Spleen (tissue), 11 donors: ENCODE measurements around the gene TSHR. TPM values are rescaled to one million over a fixed set of nuclear protein-coding genes. Genes with fewer than 3 reads are reported as not detected.

Experiments
- DNase-seq: peaks from one replicate; pipeline ENCODE4 v3.0.0-alpha.2; 2020
- H3K27ac ChIP-seq, 8 donors: fragments of 200-600 bp; sonication (generic) in 7 of 8; 1 replicate in 4 of 8; 2 replicates in 4 of 8; pipeline versions ENCODE4 v1.5.0 to v1.8.0; 2016 to 2021; ENCODE audit warnings: inconsistent platforms in 4 of 8, mild to moderate bottlenecking in 4 of 8, moderate library complexity in 1 of 8
- H3K27me3 ChIP-seq, 7 donors: fragments of 200-600 bp; sonication (generic) in 6 of 7; replicated peaks in 1 of 7; 1 replicate in 4 of 7; 2 replicates in 3 of 7; pipeline versions ENCODE4 v1.5.0 to v1.8.0; 2016 to 2021; ENCODE audit warnings: inconsistent platforms in 3 of 7, mild to moderate bottlenecking in 1 of 7
- H3K36me3 ChIP-seq, 6 donors: fragments of 200-600 bp; sonication (generic) in 5 of 6; 1 replicate in 4 of 6; 2 replicates in 2 of 6; pipeline versions ENCODE4 v1.5.0 to v1.8.0; 2016 to 2021; ENCODE audit warnings: inconsistent platforms in 2 of 6
- H3K4me1 ChIP-seq, 6 donors: fragments of 200-600 bp; sonication (generic) in 5 of 6; 1 replicate in 3 of 6; 2 replicates in 3 of 6; pipeline versions ENCODE4 v1.5.0 to v1.8.0; 2016 to 2021; ENCODE audit warnings: inconsistent platforms in 3 of 6
- H3K4me3 ChIP-seq, 8 donors: fragments of 200-600 bp; sonication (generic) in 7 of 8; 1 replicate in 4 of 8; 2 replicates in 4 of 8; pipeline versions ENCODE4 v1.5.0 to v1.8.0; 2016 to 2021; ENCODE audit warnings: inconsistent platforms in 4 of 8, mild to moderate bottlenecking in 4 of 8, moderate library complexity in 2 of 8
- H3K9me3 ChIP-seq, 8 donors: fragments of 200-600 bp; sonication (generic) in 7 of 8; 1 replicate in 4 of 8; 2 replicates in 4 of 8; pipeline versions ENCODE4 v1.5.0 to v1.8.0; 2016 to 2021; ENCODE audit warnings: inconsistent platforms in 4 of 8
- POLR2A ChIP-seq, 3 donors: fragments of 450-650 bp; IDR thresholded peaks; one replicate each; pipeline ENCODE4 v1.5.1; 2017; ENCODE audit warnings: antibody characterized with exemption in 3 of 3, mild to moderate bottlenecking in 1 of 3
- POLR2AphosphoS5 ChIP-seq, 3 donors: sonication (generic); formaldehyde crosslinking; IDR thresholded peaks; one replicate each; pipeline ENCODE4 v1.5.1; 2017; ENCODE audit warnings: antibody characterized with exemption in 3 of 3
- WGBS, 5 donors: extraction: QIAGEN DNeasy Blood & Tissue Kit in 3 of 5; methylation state at CpG; one replicate each; pipeline versions ENCODE4 v1.1.5 to v1.1.7; 2013 to 2018; 5-methylcytosine and 5-hydroxymethylcytosine counted together
- intact Hi-C: fragments of 100-400 bp; cut with DNase I; formaldehyde crosslinking; loops from one replicate; pipeline ENCODE4 v1.15.0; 2023; ENCODE audit warnings: low total_unique reads
- polyA plus RNA-seq, 3 donors: library from polyadenylated mRNA; stranded (reverse); fragments of 200-250 nt; gene quantifications; one replicate each; pipeline ENCODE4 v1.2.1, GENCODE V29; 2013
- total RNA-seq, 7 donors: library from RNA; depleted of rRNA in 3 of 7; stranded (reverse); fragments of >200 nt in 3 of 7; fragmentation: NEBNext Ultra II Directional in 4 of 7; extraction: Animal tissue kit (Norgen Biotek cat#: 25700) in 4 of 7; gene quantifications; one replicate each; pipeline versions ENCODE4 v1.1.0 to v1.2.1, GENCODE V29; 2016 to 2021
- TF ChIP-seq, protein P1 (sequence below), 11 experiments: fragments of 200-600 bp in 7 of 11; fragments of 450-650 bp in 4 of 11; sonication (generic) in 4 of 11; IDR thresholded peaks in 8 of 11; conservative IDR thresholded peaks in 3 of 11; 1 replicate in 7 of 11; 2 replicates in 4 of 11; pipeline versions ENCODE4 v1.4.0 to v1.8.0; 2016 to 2021; ENCODE audit warnings: antibody characterized with exemption in 11 of 11, inconsistent platforms in 4 of 11, mild to moderate bottlenecking in 1 of 11
- donor health status: healthy with polysubstance abuse.
- donor health status: DM: no; HTN: no; CAD: no; lungs with moderate emphysema.
- donor health status: DM: no; HTN: no; CAD: no.
- donor health status: Bipolar disorder and iron deficiency.
- donor health status: healthy.
- donor health status: DM: no; HTN: no; CAD: no.
- donor health status: DM: yes; HTN: yes; CAD: no.

Gene TSHR
- total and polyA plus RNA-seq, 10 donors: 0.22 to 3.1 (median 0.46) TPM; not detected in 1

GRCh38 chr14:80977221-80977620 lies 21.8 kb downstream of the TSHR start:
- intact Hi-C loops: no loop called here
- no peak overlapping the region for H3K4me3 ChIP-seq
- no peak overlapping the region for H3K27ac ChIP-seq
- no peaks in the 10 kb centered on the region for H3K36me3 ChIP-seq
- TF ChIP-seq, protein P1, sequence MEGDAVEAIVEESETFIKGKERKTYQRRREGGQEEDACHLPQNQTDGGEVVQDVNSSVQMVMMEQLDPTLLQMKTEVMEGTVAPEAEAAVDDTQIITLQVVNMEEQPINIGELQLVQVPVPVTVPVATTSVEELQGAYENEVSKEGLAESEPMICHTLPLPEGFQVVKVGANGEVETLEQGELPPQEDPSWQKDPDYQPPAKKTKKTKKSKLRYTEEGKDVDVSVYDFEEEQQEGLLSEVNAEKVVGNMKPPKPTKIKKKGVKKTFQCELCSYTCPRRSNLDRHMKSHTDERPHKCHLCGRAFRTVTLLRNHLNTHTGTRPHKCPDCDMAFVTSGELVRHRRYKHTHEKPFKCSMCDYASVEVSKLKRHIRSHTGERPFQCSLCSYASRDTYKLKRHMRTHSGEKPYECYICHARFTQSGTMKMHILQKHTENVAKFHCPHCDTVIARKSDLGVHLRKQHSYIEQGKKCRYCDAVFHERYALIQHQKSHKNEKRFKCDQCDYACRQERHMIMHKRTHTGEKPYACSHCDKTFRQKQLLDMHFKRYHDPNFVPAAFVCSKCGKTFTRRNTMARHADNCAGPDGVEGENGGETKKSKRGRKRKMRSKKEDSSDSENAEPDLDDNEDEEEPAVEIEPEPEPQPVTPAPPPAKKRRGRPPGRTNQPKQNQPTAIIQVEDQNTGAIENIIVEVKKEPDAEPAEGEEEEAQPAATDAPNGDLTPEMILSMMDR (IDR thresholded peaks at IDR 0.05 in 8 of 11, conservative IDR thresholded peaks at IDR 0.05 in 3 of 11): no peak
- TF ChIP-seq POLR2A (IDR thresholded peaks at IDR 0.05) (no peak), POLR2AphosphoS5 (IDR thresholded peaks at IDR 0.05) (no peak)
- no peaks in the 10 kb centered on the region for H3K9me3 ChIP-seq
- no peaks in the 10 kb centered on the region for H3K27me3 ChIP-seq
- no peaks in the 10 kb centered on the region for H3K4me1 ChIP-seq
- DNase-seq: no peak

- TF ChIP-seq, protein P1 (IDR thresholded peaks at IDR 0.05 in 8 of 11, conservative IDR thresholded peaks at IDR 0.05 in 3 of 11): no peak
- TF ChIP-seq POLR2A (IDR thresholded peaks at IDR 0.05): no peak
- TF ChIP-seq POLR2AphosphoS5 (IDR thresholded peaks at IDR 0.05): no peak
- Histone ChIP-seq H3K4me3 (no peak overlapping the region), H3K36me3 (no peaks in the 10 kb centered on the region), H3K27me3 (no peaks in the 10 kb centered on the region), H3K4me1 (no peaks in the 10 kb centered on the region), H3K27ac (no peak overlapping the region), H3K9me3 (no peaks in the 10 kb centered on the region)
- WGBS, 5 donors: 40 to 57% (median 52%) methylated on average over 2 of the region's 2 CpGs
- DNase-seq: no peak
- intact Hi-C loops: no loop called here
These were observed 23.0 kb downstream of the TSHR start for GRCh38 chr14:80978403-80978802.

DNA sequence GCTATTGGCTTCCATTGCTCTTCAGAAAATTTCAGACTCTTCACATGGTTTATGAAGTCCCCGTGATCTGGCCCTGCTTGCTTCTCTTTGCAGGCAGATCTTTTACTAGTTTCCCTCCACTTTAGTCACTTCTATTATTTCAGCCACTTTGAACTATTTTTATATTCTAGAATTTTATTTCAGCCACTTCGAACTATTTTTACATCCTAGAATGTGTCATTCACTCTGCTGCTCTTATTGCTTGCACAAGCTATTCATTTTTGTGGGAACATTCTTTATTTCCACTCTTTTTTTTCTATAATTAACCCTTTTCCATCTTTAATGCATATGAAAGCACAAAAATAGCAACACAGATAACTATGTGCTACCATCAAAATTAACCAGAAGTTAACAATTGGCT lies 24.5 kb downstream of the TSHR start:
- no peak overlapping the region for H3K4me3 ChIP-seq
- H3K4me1 ChIP-seq: no peaks in the 10 kb centered on the region
- H3K36me3 ChIP-seq: no peaks in the 10 kb centered on the region
- H3K9me3 ChIP-seq: no peaks in the 10 kb centered on the region
- H3K27ac ChIP-seq: no peak overlapping the region
- no peak for DNase-seq
- TF ChIP-seq POLR2AphosphoS5 (IDR thresholded peaks at IDR 0.05): no peak
- TF ChIP-seq POLR2A (IDR thresholded peaks at IDR 0.05): no peak
- TF ChIP-seq, protein P1 (IDR thresholded peaks at IDR 0.05 in 8 of 11, conservative IDR thresholded peaks at IDR 0.05 in 3 of 11): no peak
- 82 to 86% (median 83%) methylated on average over 2 of the region's 2 CpGs for WGBS, 5 donors
- no peaks in the 10 kb centered on the region for H3K27me3 ChIP-seq
- intact Hi-C loops: no loop called here

- Histone ChIP-seq H3K36me3 (no peaks in the 10 kb centered on the region), H3K9me3 (no peaks in the 10 kb centered on the region), H3K27me3 (no peaks in the 10 kb centered on the region), H3K4me1 (no peaks in the 10 kb centered on the region), H3K4me3 (no peak overlapping the region), H3K27ac (no peak overlapping the region)
- no peak for DNase-seq
- intact Hi-C loops: no loop called here
- 73 to 86% (median 79%) methylated on average over 3 of the region's 3 CpGs for WGBS, 5 donors
- no peak for TF ChIP-seq POLR2AphosphoS5 (IDR thresholded peaks at IDR 0.05)
- TF ChIP-seq POLR2A (IDR thresholded peaks at IDR 0.05): no peak
- TF ChIP-seq, protein P1 (IDR thresholded peaks at IDR 0.05 in 8 of 11, conservative IDR thresholded peaks at IDR 0.05 in 3 of 11): no peak
These were observed 25.7 kb downstream of the TSHR start for GRCh38 chr14:80981156-80981555.
